ENCODE measurements around the gene FGFRL1.

The FGFRL1 gene

DNA sequence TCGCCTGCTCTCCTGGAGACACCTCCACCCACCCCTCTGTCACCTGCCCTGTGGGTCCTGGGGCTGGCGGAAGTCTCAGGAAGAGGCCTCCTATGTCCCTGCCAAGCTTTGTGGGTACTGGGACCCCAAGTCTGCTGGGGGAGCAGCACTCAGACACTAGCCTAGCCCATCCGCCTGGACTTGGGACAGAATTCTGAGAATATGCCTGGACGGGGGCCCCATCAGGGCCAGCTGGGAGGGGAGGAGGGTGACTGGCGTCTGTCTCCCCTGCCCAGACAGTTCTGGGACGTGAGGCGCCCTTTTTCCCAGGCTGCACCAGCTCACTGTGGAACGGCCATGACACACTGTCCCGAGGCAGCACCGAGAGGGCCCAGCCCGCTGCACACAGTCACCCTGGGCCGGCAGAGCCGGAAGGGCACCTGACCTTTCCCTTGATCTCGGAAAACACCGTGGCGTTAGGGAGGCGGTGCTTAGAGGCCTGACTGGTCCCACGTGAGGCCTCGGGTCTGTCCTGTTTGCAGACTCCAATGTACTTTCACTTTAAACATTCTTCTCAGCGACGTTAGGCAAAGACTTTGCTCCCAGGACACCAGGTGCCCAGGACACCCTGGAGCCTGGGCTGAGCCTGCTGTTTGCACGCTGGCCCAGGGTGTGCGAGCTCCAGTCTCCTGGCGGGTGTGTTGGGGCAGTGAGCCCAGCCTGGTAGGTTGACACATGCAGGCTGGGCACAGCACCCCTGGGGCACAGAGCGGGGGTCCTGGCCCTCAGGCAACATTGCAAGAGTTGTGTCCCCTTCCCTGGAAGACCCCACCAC is 18.9 kb upstream of the FGFRL1 start:
- no peak overlapping the region for H3K4me3 ChIP-seq (ENCODE audit: low read depth, low read length)
- TF ChIP-seq, protein P1, sequence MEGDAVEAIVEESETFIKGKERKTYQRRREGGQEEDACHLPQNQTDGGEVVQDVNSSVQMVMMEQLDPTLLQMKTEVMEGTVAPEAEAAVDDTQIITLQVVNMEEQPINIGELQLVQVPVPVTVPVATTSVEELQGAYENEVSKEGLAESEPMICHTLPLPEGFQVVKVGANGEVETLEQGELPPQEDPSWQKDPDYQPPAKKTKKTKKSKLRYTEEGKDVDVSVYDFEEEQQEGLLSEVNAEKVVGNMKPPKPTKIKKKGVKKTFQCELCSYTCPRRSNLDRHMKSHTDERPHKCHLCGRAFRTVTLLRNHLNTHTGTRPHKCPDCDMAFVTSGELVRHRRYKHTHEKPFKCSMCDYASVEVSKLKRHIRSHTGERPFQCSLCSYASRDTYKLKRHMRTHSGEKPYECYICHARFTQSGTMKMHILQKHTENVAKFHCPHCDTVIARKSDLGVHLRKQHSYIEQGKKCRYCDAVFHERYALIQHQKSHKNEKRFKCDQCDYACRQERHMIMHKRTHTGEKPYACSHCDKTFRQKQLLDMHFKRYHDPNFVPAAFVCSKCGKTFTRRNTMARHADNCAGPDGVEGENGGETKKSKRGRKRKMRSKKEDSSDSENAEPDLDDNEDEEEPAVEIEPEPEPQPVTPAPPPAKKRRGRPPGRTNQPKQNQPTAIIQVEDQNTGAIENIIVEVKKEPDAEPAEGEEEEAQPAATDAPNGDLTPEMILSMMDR (IDR thresholded peaks at IDR 0.05; ENCODE audit: borderline replicate concordance, insufficient read depth, low read depth, low read length) = no peak

DNA sequence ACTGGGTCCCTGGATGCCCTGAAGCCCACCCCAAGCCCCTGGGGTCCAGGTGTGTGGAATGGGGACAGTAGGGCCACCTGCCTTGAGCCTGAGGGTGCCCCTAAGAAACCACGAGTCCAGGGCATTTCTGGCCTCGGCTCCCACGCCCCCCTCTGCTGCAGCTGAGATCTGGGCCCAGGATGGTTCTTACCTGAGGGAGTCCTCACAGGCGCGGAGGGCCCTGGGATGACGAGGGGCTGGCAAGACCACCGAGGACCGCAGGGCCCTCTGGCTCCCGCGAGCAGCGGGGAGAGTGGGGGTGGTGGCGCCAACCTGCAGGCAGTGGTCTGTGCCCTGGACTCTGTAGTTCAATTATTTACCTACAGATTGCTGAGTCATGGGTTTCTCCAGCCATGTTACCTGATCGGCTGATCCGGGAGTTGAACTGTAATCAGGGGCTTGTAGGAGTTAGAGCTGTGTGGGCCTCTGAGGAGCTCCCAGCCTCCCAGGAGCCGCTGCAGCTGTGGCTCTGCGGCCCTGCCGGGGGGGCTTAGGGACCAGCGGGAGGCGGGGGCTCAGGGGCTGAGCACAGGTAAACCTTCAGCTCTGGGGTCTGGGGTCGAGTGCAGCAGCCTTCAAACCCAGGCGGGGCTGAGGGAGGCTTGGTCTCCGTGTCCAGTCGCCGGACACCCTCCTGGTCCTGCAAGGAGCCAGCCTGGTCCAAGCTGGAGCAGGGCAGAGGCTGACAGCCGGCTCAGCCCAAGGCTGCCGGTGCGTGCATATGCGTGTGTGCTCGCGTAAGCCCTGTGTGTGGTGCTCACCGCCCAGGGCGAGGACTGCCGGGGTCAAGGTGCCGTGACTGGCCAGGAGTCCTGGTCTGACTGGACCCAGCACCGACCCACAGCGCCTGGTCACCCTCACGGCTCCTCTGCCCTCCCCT is 18.1 kb upstream of the FGFRL1 start, which contains the start of gene SLC26A1:
SLC26A1 (minus strand) TSS at position 294 of the 919 bp plus-strand sequence. CDS start 1,701 bp downstream, outside the sequence.
- H3K4me3 ChIP-seq (ENCODE audit: low read depth, low read length) = no peak within 1 kb of the TSS
- TF ChIP-seq, protein P1 (IDR thresholded peaks at IDR 0.05; ENCODE audit: borderline replicate concordance, insufficient read depth, low read depth, low read length) = no peak

DNA sequence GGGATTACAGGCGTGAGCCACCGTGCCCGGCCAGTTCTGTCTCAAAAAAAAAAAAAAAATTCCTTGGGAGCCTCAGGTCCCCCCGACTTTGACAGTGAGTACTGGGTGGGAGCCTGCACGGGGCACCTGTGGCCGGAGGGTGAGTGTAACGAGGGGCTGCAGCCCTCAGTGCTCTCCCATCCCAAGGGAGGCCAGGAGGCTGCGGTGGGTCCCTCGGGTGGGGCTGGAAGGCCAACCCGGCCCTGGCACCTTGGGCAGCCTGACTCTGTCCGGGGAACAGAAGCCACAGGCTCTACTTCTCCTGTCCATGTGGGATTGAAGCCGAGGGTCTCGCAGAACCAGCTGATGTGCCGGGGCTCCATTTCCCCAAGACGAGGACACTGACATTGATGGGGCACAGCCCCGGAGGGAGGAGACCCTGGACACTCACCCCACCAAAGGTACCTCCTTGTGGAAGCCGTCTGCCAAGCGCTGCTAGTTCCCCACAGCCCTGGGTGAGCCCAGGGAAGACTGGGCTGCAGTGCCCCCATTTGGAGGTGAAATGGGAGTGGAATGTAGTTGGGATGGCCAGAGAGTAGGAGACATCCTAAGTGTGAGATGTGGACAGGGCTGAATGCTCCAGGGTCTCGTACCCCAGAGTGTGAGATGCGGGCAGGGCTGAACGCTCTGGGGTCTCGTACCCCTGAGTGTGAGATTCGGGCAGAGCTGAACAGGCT is 16.0 kb upstream of the FGFRL1 start:
- no peak overlapping the region for H3K4me3 ChIP-seq (ENCODE audit: low read depth, low read length)
- TF ChIP-seq, protein P1 (IDR thresholded peaks at IDR 0.05; ENCODE audit: borderline replicate concordance, insufficient read depth, low read depth, low read length) = no peak

DNA sequence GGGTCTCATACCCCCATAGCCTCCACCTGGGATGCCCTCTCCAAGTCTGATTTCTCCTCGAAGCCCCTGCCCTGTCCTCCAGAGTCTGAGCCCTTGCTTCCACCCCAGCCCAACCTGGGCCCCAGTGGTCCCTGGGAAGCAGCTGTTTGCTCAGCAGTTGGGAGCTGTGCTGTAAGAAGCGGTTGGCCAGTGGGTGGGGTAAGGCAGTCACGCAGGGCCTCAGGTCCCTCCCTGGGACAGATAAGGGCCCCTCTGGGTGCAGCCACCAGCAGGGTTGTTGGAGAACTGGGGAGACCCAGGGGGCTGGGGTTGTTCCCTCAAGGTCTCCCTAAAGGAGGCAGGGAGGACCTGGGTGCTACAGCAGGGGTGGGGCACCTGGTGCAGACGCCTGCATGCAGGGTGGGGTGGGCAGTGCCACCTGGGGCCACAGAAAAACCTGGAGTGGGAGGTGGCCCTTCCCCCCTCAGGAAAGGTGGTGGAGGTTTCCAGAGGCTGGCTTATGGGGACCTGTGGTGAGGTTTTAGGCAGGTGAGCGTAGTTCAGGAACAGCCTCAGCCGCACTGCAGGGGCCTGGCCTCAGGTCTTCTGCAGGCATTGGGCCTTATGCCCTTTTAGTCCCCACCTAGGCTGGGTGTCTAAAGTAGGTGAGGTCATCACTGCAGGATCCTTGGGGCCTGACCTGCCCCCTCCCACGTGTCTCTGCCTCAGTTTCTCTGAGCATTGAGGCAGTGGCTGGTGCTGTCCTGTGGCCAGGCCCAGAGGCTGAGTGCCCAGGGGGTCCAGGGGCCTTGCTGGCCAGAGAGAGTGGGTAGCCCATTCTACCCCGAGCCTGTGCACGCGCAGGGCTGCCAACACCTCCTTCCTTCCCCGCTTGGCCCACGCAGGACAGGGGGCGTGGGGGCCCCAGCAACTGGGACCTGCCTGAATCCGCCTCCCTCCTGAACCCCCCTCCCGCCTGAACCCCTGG is 15.1 kb upstream of the FGFRL1 start:
- no peak overlapping the region for H3K4me3 ChIP-seq (ENCODE audit: low read depth, low read length)
- TF ChIP-seq, protein P1 (IDR thresholded peaks at IDR 0.05; ENCODE audit: borderline replicate concordance, insufficient read depth, low read depth, low read length) = no peak

DNA sequence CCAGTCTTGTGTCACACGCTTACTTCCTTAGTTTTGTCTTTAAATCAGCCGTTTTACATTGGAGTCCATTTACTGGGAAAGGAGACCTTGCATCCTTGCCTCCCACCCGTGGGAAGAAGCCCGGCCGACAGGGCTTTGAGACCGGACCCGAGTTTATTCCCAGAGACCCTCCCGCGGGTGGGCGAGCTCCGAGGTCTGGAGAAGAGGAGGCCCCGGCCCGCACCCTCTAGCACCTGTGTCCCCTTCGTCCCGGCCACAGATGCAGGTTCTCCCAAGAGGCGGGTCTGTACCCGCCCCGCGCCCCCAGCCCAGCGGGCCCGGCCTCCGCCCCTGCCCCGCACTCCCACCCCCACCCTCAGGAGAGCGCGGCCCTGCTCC is 14.4 kb upstream of the FGFRL1 start:
- H3K4me3 ChIP-seq (ENCODE audit: low read depth, low read length) = no peak overlapping the region
- TF ChIP-seq, protein P1 (IDR thresholded peaks at IDR 0.05; ENCODE audit: borderline replicate concordance, insufficient read depth, low read depth, low read length) = no peak

Measured in GM12875 (cell line).